Subcutaneous abdominal adipose tissue (tissue), 5 donors: ENCODE results near the gene MANBA.
"Not testable (repeated sequence)": the region's sequence is repeated elsewhere in the genome, so short reads cannot be mapped to it uniquely, and the experiment has no call there.

Experiments used
- H3K27ac ChIP-seq: one replicate; pipeline ENCODE4 v1.7.0; 2013; ENCODE audit warnings: low read depth, mild to moderate bottlenecking, inconsistent platforms, low read length, moderate library complexity
- H3K27me3 ChIP-seq, 5 donors: one replicate each; pipeline ENCODE4 v1.7.0; 2013; ENCODE audit warnings: low read length in 5 of 5, inconsistent platforms in 1 of 5; ENCODE audit not compliant: control insufficient read depth in 5 of 5, insufficient read depth in 4 of 5
- H3K36me3 ChIP-seq, 5 donors: one replicate each; pipeline ENCODE4 v1.7.0; 2013; ENCODE audit warnings: low read length in 5 of 5; ENCODE audit not compliant: control insufficient read depth in 5 of 5, insufficient read depth in 5 of 5
- H3K4me1 ChIP-seq, 5 donors: one replicate each; pipeline ENCODE4 v1.7.0; 2013; ENCODE audit warnings: low read length in 5 of 5, mild to moderate bottlenecking in 3 of 5, moderate library complexity in 1 of 5; ENCODE audit not compliant: control insufficient read depth in 5 of 5, insufficient read depth in 5 of 5
- H3K4me3 ChIP-seq, 5 donors: one replicate each; pipeline ENCODE4 v1.7.0; 2013; ENCODE audit warnings: low read length in 5 of 5, low read depth in 1 of 5
- H3K9ac ChIP-seq, 5 donors: one replicate each; pipeline ENCODE4 v1.7.0; 2013; ENCODE audit warnings: low read length in 5 of 5, mild to moderate bottlenecking in 4 of 5, moderate library complexity in 3 of 5
- H3K9me3 ChIP-seq, 5 donors: one replicate each; pipeline ENCODE4 v1.7.0; 2013; ENCODE audit warnings: low read length in 5 of 5; ENCODE audit not compliant: control insufficient read depth in 5 of 5
- donor health status: healthy.
- donor health status: healthy.
- donor health status: healthy.
- donor health status: healthy.
- donor health status: healthy.

The MANBA gene

GRCh38 chr4:102713096-102713495 lies 47.7 kb downstream of the MANBA start:
- Histone ChIP-seq H3K9ac (no peak overlapping the region), H3K27me3 (no peaks in the 10 kb centered on the region), H3K27ac (no peak overlapping the region), H3K9me3 (no peaks in the 10 kb centered on the region), H3K36me3 (peaks cover 0 to 15% (median 6%) of the 10 kb centered on the region in 5 donors), H3K4me1 (no peaks in the 10 kb centered on the region), H3K4me3 (no peak overlapping the region)

- H3K9ac ChIP-seq = no peak overlapping the region
- H3K27ac ChIP-seq = no peak overlapping the region
- no peak overlapping the region for H3K4me3 ChIP-seq
- H3K9me3 ChIP-seq = no peaks in the 10 kb centered on the region
- no peaks in the 10 kb centered on the region for H3K4me1 ChIP-seq
- H3K36me3 ChIP-seq = peaks cover 0 to 9% (median 3%) of the 10 kb centered on the region in 5 donors
- H3K27me3 ChIP-seq = no peaks in the 10 kb centered on the region
Observed at GRCh38 chr4:102710986-102711385, 49.8 kb downstream of the MANBA start.

DNA sequence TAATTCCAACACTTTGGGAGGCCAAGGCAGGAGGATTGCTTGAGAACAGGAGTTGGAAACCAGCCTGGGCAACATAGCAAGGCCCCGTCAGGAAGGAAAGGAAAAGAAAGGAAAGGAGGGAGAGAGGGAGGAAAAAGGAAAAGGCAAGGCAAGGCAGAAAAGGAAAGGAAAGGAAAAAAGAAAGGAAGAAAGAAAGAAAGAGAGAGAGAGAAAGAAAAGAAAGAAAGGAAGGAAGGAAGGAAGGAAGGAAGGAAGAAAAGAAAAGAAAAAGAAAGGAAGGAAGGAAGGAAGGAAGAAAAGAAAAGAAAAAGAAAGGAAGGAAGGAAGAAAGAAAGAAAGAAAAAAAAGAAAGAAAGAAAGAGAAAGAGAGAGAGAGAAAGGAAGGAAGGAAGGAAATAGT lies 51.7 kb downstream of the MANBA start:
- H3K27me3 ChIP-seq, H3K36me3 ChIP-seq, H3K4me1 ChIP-seq, H3K9ac ChIP-seq, H3K9me3 ChIP-seq, H3K27ac ChIP-seq, H3K4me3 ChIP-seq: not testable (repeated sequence)

- H3K4me3 ChIP-seq = no peak overlapping the region
- H3K9ac ChIP-seq = no peak overlapping the region
Observed at GRCh38 chr4:102707150-102707549, 53.6 kb downstream of the MANBA start.

DNA sequence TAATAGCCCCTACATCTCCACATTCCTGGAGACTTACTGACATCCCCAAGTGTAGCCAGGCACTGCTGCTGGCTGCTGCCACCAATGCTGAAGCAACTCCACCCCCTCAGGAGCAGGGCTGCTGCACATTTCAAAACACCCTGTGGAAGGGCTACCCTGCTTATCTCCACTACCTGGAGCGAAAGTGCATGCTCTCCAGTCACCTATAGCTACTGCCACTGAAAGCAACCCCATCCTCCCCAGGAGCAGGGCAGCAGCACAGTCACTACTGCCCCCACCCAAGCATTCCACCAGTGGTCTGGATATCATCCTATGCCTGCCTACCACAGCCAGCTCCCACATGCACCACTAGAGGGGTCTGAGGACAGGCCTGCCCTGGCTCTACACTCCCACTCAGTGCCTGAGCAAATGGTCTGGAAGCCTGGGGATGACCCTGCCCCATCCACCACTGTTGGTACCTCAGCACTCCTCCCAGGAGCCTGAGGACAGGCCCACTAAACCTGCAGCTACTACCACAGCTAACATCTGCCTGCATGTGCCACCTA lies 55.3 kb downstream of the MANBA start:
- Histone ChIP-seq H3K4me3 (no peak overlapping the region), H3K4me1 (no peaks in the 10 kb centered on the region), H3K9me3 (no peaks in the 10 kb centered on the region), H3K27ac (no peak overlapping the region), H3K27me3 (no peaks in the 10 kb centered on the region), H3K36me3 (no peaks in the 10 kb centered on the region), H3K9ac (no peak overlapping the region)

More at GRCh38 chr4:102707150-102707549, 53.6 kb downstream of the MANBA start:
- no peaks in the 10 kb centered on the region for H3K27me3 ChIP-seq
- H3K4me1 ChIP-seq = no peaks in the 10 kb centered on the region
- H3K36me3 ChIP-seq = peaks cover 0 to 3% (median 3%) of the 10 kb centered on the region in 5 donors
- H3K9me3 ChIP-seq = no peaks in the 10 kb centered on the region
- no peak overlapping the region for H3K27ac ChIP-seq

DNA sequence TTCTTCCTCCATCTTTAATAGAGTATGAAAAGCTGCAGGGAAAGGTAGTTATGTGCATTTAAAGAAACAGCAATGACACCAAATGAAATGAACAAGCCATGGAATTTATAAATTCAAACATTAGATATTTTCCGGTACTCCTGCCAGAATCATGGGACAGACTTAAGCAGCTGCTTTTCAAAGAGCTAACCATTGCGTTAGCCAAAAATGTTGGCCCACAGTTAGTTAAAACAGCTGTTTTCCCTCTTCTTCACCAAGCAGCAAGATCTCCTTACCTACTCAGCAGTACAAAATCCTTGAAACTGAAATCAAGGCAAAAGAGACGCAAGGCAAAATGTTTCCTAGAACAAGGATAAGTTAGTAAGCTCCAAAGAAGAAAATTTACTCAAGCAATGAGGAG lies 64.0 kb downstream of the MANBA start:
- H3K27me3 ChIP-seq = no peaks in the 10 kb centered on the region
- no peaks in the 10 kb centered on the region for H3K4me1 ChIP-seq
- no peak overlapping the region for H3K4me3 ChIP-seq
- H3K9ac ChIP-seq = no peak overlapping the region
- H3K9me3 ChIP-seq = no peaks in the 10 kb centered on the region
- peaks cover 0 to 5% (median 4%) of the 10 kb centered on the region in 5 donors for H3K36me3 ChIP-seq
- H3K27ac ChIP-seq = no peak overlapping the region

GRCh38 chr4:102694791-102695190 lies 66.0 kb downstream of the MANBA start:
- no peaks in the 10 kb centered on the region for H3K27me3 ChIP-seq
- no peak overlapping the region for H3K9ac ChIP-seq
- no peak overlapping the region for H3K27ac ChIP-seq
- H3K4me1 ChIP-seq = no peaks in the 10 kb centered on the region
- no peak overlapping the region for H3K4me3 ChIP-seq
- H3K36me3 ChIP-seq = peaks cover 0 to 9% (median 5%) of the 10 kb centered on the region in 5 donors
- H3K9me3 ChIP-seq = no peaks in the 10 kb centered on the region

GRCh38 chr4:102693861-102694260 lies 66.9 kb downstream of the MANBA start:
- H3K27ac ChIP-seq = no peak overlapping the region
- peaks cover 0 to 9% (median 5%) of the 10 kb centered on the region in 5 donors for H3K36me3 ChIP-seq
- no peaks in the 10 kb centered on the region for H3K27me3 ChIP-seq
- no peaks in the 10 kb centered on the region for H3K9me3 ChIP-seq
- no peaks in the 10 kb centered on the region for H3K4me1 ChIP-seq
- H3K4me3 ChIP-seq = no peak overlapping the region
- no peak overlapping the region for H3K9ac ChIP-seq

GRCh38 chr4:102693262-102693850 lies 67.4 kb downstream of the MANBA start:
- H3K9me3 ChIP-seq = no peaks in the 10 kb centered on the region
- no peaks in the 10 kb centered on the region for H3K27me3 ChIP-seq
- no peak overlapping the region for H3K27ac ChIP-seq
- H3K4me3 ChIP-seq = no peak overlapping the region
- H3K9ac ChIP-seq = no peak overlapping the region
- H3K4me1 ChIP-seq = no peaks in the 10 kb centered on the region
- H3K36me3 ChIP-seq = peaks cover 0 to 12% (median 5%) of the 10 kb centered on the region in 5 donors

- no peak overlapping the region for H3K4me3 ChIP-seq
- H3K27ac ChIP-seq = no peak overlapping the region
- H3K36me3 ChIP-seq = peaks cover 0 to 18% (median 5%) of the 10 kb centered on the region in 5 donors
- no peak overlapping the region for H3K9ac ChIP-seq
- no peaks in the 10 kb centered on the region for H3K9me3 ChIP-seq
- no peaks in the 10 kb centered on the region for H3K27me3 ChIP-seq
- H3K4me1 ChIP-seq = no peaks in the 10 kb centered on the region
Observed at GRCh38 chr4:102692474-102692873, 68.3 kb downstream of the MANBA start.
